Activated CD4-positive, CD25-positive, alpha-beta regulatory T cell treated with anti-CD3 and anti-CD28 coated beads, Interleukin-2, amount 50 U/mL, for 16 hours (primary cell): ENCODE results near the gene FSTL5.
"Not testable (repeated sequence)": the region's sequence is repeated elsewhere in the genome, so short reads cannot be mapped to it uniquely, and the experiment has no call there.

Experiments used
- DNase-seq: peaks from one replicate; pipeline ENCODE4 v3.0.0-alpha.2; 2020; ENCODE audit warnings: low read depth, low spot score

FSTL5 gene

DNA sequence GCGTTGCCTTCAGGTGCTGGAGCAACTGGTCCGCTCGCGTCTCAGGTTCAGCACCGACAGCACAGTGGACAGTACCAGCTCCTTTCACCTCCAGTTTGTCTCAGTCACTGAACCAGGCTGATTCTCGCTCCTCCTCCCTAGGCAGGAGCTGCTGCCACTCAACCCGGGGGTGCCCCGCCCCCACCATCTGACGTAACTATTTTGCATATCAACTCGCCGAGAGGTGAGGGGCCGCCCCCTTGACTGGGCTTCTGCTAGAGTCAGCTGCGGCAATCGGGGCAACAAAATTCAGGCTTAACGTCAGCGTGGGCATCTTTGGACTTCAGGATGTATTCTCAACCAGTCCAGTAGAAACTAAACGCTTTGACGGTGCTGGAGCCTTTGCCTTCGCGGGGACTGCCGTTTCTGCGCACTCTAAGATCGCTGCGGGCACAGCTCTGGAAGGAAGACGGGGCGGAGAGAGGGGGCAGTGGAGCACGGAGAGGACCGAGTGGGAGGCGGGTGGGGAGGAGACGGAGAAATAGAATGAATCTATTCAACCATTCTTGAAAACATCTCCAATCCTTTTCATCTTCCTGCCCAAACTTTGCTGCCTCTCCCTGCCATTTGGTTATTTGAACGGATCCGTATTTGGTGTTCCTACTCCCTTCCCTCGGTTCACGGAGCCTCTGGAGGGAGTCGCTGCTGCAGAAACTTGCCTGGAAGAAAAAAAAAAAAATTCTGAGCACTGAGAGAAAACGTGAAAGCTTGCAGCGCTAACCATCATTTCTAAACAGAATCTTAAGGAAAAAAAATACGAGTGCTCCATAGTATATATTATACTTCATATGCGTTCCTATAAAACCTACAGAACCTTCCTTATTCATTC is at the start of gene FSTL5:
Gene FSTL5 (minus strand): TSS at position 109 of the 868 bp plus-strand sequence. CDS start 52,604 bp downstream, outside the sequence.
- no peak for DNase-seq

DNA sequence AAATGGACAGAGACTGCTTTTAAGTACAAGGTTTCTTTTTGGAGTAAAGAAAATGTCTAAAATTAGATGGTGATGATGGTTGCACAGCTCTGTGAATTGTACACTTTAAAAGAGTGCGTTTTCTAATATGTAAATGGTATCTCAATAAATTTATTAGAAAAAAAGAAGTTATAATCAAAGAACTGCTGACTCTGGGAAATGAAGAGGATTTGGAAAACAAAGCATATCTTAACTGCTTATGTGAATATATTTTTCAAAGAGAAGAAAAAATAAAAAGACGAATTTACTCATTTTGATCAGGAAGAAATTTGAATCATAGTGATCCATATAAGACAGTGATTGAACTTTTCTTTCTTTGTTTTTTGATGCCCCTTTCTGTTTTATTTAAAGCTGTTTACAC is 45.9 kb upstream of the FSTL5 start:
- DNase-seq: no peak

DNA sequence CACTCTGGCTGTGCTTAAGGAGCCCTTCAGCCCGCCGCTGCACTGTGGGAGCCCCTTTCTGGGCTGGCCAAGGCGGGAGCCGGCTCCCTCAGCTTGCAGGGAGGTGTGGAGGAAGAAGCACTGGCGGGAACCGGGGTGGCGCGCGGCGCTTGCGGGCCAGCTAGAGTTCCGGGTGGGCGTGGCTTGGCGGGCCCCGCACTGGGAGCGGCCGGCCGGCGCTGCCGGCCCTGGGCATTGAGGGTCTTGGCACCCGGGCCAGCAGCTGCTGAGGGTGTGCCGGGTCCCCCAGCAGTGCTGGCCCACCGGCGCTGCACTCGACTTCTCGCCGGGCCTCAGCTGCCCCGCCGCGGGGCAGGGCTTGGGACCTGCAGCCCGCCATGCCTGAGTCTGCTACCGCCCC is 39.7 kb upstream of the FSTL5 start:
- not testable (repeated sequence) for DNase-seq

DNA sequence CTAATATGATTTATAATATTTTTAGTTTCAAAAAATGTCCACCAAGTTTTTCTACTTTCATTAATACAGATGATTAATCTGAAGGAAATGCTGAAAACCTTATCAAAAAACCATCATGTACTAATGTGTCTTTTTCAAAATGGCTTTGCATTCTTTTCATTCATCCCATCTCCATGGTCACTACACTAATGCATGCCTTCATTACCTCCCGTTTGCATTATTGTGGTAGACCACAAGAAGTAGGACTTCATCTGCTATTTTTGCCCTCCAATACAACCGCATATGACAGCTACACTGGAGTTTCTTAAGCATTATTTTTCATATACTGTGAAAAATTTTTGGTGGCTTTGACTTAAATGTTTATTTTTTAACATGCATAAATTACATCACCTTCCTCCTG is 37.9 kb upstream of the FSTL5 start:
- no peak for DNase-seq

DNA sequence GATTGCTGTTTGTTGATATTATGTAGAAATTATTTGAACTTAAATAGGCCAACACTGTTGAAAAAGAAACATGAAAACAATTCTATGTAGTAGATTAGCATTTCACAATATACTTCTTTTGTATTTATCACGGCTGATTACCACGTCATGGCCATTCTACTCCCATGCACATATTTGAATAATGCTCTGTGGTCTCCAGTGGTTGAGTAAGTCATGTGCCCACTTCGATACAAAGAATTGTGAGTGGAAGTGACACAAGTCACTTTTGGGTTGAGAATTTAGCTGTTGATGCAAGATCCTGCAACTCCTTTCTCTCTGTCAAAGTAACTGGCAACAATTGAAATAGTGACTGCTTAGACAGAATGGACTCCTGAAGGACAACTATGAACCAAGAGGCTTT is 6.7 kb upstream of the FSTL5 start:
- DNase-seq: no peak

DNA sequence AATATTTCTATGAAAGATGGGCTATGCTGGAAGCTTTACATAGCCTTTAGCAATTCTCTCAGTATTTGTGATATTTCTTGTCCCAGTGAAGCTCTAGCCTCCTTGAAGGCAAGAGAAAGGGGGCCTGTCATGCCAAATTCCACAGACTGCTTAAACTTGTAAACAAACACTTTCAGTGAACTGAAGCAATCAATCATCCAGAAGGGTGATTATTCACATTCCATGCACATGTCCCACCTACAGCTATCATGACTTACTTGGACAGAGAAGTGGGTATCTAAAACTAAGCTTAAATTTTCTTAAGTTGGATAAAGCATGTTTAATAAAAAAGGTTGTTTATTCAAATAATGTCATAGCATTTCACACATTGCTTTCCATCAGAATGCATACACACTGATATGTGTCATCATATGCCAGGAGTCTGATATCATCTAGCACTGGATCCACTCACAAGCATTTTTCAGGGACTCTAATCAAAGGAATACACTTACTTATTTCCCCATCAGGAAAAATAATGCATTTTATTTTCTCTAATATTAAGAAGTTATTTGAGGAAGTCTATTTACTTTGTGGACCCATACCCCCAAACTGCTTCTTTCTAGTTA is 1.2 kb upstream of the FSTL5 start:
- DNase-seq: no peak

DNA sequence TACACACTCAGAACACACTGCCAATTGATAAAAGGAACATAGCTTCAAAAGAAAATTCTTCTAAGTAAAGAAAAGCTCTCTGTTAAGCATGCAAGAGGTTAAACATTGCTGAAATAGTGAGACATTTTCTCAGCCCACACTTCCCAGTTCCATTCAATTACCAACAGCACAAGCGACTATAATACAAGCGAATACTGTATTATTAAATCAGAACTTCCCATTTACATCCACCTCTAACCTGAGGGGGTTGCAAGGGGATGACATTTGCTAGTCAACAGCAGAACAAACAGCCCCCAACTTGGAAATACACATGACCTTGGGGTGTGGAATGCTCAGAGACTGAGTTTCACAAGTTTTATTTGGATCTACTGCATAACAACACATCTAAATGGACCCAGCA is 1.1 kb downstream of the FSTL5 start:
- DNase-seq: no peak

DNA sequence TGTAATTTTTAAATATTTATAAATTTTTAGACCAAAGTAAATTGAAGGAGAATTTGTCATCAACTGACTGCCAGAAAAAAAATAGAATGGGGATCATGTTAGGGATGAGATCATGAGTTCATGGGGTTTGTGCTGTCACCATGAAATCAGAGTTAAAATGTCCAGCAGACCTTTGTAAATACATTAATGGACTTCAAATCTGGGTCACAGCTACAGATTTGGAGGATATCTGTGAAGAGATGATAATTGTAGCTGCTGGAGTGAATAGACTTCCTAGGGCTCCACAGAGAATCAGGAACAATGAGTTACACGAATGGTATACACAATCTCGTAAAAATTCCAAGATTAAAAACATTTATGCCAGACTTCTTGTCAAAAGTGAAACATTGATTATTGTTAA is 6.6 kb downstream of the FSTL5 start:
- no peak for DNase-seq

DNA sequence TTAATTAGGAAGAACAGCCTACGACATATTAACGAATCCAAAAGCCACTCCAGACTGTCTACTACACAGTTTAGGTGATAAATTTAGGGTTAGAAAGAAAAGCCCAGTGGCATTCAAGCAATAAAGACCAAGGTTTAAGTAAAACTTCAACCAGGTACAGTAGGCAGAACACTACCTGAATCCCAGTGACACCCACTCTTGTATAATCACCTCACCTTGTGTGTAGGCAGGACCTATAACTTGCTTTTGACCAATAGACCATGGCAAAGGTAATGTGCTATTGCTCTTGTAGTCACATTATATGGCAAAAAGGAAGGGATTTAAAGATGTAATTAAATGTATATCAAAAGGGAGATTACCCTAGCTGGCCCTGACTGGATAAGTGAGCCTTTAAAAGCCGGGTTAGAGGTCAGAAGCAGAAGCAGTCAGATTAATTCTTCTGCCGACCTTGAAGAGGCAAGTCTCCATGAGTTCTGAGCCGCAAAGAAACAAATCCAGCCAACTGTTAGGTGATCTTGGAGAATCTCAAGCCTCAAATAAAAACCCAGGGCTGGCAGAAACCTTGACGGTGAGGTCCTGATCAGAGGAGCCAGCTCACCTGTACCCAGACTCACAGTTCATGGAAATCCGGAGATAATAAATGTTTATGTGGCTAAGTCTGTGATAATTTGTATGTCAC is 8.8 kb downstream of the FSTL5 start:
- no peak for DNase-seq

DNA sequence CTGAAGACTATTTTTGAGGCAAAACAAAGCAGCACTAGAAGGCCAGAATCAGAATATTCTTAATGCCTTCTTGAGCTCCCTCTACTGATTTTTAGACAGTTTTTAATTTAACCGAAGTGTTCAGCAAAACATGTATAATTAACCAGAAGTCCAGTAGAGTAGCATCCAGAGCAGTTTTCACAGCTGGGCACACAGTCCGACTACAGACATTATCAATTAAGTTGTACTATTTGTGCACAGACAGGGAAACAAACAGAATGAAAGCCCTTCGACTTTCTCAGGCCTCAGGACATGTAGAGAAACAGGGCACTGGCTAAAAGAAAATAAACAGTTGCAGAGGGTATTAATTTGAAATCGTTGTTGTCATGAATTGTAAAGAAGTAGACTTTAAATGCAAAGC is 11.9 kb downstream of the FSTL5 start:
- no peak for DNase-seq

DNA sequence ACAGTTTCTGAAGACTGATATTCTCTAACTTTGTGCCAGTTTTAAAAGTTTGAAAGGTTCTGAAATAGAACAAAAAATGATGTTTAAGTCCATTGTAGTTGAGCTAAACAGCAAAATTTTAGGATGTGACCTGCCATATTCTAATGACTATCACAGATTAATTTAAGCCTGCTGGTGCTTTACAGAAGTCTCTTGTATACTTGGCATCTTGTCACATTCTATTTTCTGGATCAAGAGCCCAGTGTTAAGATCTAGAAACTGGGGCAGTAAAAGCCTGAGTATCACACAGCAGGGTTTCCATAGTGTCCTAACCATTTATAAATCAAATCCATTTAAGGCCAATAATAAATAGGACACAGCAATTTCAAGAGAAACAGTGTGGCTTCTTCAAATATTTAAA is 12.4 kb downstream of the FSTL5 start:
- no peak for DNase-seq

DNA sequence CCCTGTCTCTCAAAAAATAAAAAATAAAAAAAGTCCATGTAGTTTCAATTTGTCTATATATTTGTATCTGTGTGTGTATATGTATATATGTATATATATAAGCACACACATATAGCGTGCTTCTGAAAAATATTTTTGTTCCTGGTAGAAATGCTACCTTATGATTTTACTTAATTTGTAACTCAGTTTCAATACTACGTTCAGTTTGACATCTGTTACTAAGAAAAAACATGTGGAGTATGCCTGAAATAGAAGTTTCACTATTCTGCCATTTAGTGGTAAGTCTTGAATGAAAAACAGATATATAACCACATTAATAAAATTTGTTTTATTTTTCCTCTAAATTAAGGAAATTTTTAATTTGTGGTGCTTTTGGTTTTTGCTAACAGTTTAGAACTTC is 14.2 kb downstream of the FSTL5 start:
- no peak for DNase-seq

DNA sequence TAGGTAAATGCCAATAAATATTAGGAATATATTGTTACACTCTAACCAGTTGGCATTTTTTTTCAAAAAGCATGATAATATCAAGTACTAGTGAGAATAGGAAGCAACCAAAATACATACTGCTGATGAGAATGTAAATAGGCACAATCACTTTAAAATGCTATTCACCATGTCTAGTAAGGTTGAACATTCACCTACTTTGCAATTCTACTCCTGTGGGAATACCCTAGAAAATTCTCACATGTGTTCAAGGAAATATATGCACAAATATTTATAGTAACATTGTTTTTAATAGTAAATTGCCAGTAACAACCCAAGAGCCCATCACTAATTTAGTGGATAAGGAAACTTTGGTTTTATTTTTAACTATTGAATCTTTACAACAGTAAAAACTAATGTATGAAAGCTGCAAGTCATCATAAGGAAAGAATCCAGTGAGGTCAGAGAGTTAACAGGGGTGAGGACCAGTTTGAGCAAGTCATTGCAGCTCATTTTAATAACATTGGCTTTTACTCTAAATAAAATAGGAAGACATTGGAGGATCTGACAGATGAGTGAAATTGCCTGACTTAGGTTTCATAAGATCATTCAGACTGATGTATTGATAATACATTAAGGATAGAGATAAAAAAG is 23.6 kb downstream of the FSTL5 start:
- DNase-seq: no peak

DNA sequence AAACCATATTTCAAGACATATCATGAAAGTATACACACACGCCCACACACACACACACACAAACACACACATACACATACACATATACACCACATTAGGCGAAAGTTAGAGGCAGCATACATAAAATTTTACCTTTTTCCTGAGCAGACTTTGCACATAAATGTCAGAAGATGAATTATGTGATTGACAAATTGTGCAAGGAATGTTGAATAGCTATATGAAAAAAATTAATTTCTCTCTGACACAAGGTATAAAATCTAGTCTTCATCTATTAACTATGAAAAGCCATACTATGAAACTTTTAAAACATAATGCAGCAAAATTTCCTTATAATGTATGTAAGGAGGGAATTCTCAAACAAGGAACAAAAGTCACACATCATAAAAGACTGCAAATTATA is 24.4 kb downstream of the FSTL5 start:
- DNase-seq: no peak

DNA sequence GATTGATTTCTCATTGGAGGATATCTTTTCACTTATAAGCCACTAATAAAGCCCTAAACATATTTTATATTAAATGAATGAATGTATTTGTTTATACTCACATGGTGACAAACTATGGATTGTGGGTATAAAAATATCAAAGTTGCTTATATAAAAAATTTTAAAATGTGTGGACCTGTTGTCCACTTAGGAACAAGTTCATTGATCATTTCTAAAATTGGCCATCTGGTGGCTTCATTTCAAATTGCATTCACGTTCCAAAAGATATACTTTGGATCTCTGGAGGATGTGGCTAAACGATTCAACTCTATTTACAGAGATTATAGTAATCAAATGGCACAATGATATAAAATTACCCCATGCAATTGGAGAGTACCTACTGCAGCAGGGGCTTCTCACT is 32.5 kb downstream of the FSTL5 start:
- no peak for DNase-seq

DNA sequence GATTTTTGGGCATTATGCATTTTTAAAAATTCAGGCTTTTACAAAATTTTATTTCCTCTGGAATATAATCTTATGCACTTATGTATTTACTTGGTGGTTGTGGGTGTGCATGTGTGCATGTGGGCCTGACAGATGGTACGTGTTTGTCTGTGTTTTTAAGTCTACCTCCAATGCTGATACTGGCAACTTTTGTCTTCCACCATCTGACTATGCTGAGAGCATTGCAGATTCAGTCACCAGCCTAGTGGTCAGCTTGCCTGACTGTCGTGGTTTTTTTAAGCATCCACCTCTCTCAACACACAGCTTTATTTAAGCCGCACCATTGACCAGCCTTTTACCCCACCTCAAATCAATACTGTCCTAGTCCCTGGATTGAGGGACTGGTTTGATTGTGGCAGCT is 37.1 kb downstream of the FSTL5 start:
- no peak for DNase-seq

DNA sequence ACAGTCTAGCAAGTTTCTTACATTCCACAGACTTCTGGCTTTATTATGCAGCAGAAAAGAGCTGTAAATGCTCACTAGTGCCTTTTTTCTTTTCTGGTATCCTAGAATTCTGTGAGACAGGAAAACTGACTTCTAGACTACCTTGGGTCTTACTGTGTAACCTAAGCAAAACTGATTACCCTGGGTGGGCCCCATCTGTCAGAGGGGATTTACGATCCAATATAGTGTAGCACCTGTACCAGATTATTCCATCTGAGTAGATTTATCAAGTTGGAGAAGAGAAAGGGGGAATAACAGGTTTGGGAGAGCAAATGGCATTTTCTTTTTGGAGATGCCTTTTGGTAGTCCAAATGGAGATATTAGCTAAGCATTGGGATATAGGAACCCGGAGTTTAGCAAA is 46.7 kb downstream of the FSTL5 start:
- DNase-seq: no peak

DNA sequence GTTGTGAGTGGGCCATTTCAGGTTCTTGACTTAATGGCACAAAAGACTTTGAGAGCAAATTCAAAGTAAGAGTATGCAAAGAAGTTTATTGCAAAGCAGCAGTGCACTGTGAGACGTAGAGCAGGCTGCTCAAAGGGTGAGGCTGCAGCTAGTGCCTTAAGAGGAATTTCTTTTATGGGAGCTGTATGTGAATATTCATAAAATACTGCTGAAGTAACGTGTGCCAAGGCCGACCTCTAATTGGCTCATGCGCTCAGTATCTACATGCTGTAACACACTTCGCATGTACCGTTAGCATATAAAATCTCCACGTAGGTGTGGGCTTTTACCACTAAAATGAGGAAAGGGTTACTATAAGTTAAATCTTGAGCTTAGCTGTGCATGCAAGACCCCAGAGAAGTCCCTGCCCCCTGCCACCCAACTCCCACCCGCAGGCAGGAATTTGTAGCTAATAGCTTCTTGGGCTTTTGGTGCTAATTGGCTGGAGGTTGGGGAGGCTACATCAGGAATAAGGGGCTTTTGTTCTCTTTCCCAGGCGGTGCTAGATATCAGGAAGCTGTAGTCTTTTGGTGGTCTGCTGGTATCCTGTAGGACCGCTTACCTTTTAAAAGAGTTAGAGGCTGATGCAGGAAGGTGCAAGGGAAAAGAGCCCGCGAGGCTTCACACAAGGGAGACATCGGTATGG is 47.6 kb downstream of the FSTL5 start:
- DNase-seq: no peak

DNA sequence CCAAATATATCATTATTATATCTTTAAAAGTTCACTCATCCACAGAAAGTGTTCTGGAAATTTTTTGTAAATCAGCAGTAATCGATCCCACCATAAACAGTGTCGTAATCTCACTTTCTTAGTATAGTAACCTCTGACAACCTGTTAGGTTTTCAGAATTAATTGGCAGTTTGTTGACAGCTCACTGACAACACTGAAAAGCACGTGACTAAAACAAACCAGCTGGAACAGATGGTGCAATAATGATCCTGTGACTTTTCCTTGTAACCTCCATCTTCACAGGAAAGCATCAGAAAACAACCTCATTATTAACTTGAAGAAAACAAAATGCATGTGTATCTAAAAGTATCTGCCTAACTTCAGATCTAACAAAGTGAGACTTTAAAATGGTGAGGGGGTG is 48.5 kb downstream of the FSTL5 start:
- DNase-seq: no peak

DNA sequence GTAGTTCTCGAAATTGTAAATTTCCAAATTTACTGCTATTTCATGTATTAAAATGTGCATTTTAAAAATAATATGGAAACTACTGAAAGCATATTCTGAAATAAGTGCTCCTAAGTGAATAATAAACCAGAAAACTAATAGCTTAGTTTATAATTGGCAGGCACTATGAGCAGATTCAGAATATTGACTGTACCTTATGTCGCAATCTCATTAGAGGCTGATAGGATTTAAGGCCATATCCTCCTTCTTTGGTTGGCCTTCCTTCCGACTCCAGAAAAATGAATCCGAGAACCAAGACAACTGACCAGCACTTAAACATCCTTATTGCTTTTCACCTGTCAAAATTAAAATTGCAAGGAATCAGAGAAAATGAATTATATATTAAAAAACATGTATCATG is 52.7 kb downstream of the FSTL5 start:
- DNase-seq: no peak

DNA sequence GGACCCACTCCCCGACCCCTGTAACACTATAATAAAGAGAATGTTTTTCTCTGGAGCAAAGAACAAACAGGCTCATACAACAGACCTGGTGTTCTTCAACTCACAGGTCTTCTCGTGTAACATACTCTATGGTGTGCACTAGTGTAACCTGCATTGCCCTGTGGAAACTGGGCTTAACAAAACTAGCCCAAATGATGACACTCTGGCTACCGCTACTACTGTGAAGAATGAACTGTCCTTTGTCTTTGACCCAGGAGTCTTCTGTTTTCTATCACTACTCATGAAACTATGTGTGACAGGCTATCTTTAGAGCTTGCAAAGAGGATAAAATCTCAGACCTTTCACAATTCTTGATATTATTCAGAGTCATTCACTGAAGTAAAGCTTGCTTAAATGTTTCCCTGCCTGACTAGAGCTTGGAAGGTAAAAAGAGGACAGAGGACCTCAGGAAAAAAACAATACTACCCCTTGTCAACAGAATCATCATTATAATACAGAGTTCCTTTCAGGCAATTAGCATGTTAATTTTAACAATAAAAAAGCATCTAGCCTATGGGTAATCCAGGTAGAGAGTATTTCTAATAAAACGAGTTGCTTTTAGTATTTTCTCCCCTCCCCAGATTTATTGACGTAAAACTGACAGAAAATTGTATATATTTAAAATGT is 59.2 kb downstream of the FSTL5 start:
- no peak for DNase-seq
